Measurements from ENCODE around the gene ZBTB6. TPM values are rescaled to one million over a fixed set of nuclear protein-coding genes. Genes with fewer than 3 reads are reported as not detected.

Gene ZBTB6
- total RNA-seq, 1 donor from 2014 or later = 5.9 TPM

DNA sequence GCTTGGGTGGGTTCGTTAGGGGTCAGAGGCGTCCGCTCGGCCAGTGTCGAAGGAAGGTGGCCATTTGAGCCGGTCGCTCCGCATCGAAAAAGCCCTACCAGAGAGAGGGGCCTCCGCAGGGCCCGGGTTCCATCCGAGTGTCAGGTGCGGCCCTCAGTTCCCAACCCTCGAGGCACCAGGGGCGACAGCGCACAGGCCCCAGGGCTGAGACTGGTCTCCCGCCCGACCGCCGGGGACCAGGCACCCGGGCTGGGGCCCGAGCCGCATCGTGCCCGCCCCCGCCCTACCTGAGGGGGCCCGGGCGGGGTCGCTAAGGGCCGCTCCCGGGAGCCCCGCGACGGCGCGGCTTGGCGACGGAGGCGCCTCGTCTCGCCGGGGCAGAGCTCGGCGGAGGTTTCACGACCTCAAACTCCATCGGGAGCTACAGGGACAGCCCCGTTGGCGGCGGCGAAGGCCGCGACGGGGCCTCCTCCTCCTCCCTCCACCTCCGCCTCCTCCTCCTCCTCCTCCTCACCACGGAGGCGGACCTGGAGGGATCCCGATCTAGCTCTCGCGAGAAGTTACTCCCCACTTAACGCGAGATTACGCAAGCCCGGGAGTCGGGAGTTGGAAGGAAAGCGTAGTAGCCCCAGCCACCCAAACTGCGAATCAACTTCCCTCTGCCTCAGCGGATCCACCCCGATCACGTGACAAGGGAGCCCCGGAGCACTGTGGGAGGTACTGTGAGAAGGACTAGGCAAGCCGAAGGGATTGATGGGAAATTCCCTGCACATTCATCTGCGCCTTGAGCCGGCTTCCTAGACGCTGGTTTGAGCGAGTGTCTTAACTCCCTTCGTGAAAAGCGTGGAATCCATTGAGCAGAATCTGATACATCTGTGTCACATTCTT, 8.1 kb downstream of the ZBTB6 start, which contains the start of gene RC3H2:
Gene RC3H2 (minus strand): TSS at position 537 of the 888 bp plus-strand sequence. CDS start 7,850 bp downstream, outside the sequence.
- peak within 1 kb of the TSS; percentile 88 for H3K27ac ChIP-seq
- TF ChIP-seq POLR2AphosphoS5 (IDR thresholded peaks at IDR 0.05; ENCODE audit: insufficient read depth in 1 of 2, low read depth in 1 of 2) (peak; percentile 96 to 99), POLR2A (IDR thresholded peaks at IDR 0.05) (peak; percentile 46 to 95), CTCF (IDR thresholded peaks at IDR 0.05) (peak in 2 of 3 experiments; percentile 2 to 6)
- intact Hi-C loops (cut with DNase I) = no loop called here

GRCh38 chr9:122904466-122904822, 8.7 kb downstream of the ZBTB6 start:
- TF ChIP-seq CTCF (IDR thresholded peaks at IDR 0.05) = no peak
- TF ChIP-seq POLR2AphosphoS5 (IDR thresholded peaks at IDR 0.05; ENCODE audit: insufficient read depth in 1 of 2, low read depth in 1 of 2) = no peak
- no peak for TF ChIP-seq POLR2A (IDR thresholded peaks at IDR 0.05)
- Histone ChIP-seq H3K9me3 (no peaks in the 10 kb centered on the region), H3K27me3 (no peaks in the 10 kb centered on the region), H3K27ac (peak overlapping the region; percentile 88), H3K36me3 (peaks cover 0 to 4% of the 10 kb centered on the region in 2 donors), H3K4me1 (peaks cover 41% of the 10 kb centered on the region), H3K4me3 (peak overlapping the region; percentile 66 to 76)
- intact Hi-C loops (cut with DNase I) = no loop called here
- no peak for DNase-seq (ENCODE audit: extremely low spot score in 2 of 2)

More for the DNA sequence above, 8.1 kb downstream of the ZBTB6 start, which contains the start of gene RC3H2:
- DNase-seq (ENCODE audit: extremely low spot score in 2 of 2) = peak; percentile 98 to 100
- Histone ChIP-seq H3K4me3 (peak within 1 kb of the TSS; percentile 66 to 76), H3K27me3 (no peaks in the 10 kb centered on the region), H3K9me3 (no peaks in the 10 kb centered on the region), H3K36me3 (peaks cover 0 to 10% of the 10 kb centered on the region in 2 donors), H3K4me1 (peaks cover 35% of the 10 kb centered on the region)

DNA sequence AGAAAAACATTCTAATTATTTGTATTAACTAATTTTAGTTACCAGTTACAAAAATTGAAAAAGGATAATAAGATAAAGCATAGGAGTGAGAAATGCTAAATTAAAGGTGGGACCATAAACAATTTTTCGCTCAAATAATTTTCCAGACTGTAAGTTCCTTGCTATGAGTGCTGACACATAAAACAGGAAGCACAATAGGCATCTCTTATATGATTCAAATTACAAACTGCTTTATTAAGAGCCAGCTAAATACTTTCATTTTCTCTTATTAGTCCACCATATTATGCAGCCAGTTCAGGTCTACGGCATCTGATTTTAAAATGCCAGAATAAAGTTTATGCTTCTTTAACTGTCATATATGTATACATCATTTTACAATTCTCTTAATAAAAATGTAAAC, 12.3 kb downstream of the ZBTB6 start:
- Histone ChIP-seq H3K27ac (no peak overlapping the region), H3K27me3 (no peaks in the 10 kb centered on the region), H3K9me3 (no peaks in the 10 kb centered on the region), H3K36me3 (peaks cover 0 to 8% of the 10 kb centered on the region in 2 donors), H3K4me1 (peaks cover 47% of the 10 kb centered on the region), H3K4me3 (no peak overlapping the region)
- DNase-seq (ENCODE audit: extremely low spot score in 2 of 2) = no peak
- TF ChIP-seq POLR2A (IDR thresholded peaks at IDR 0.05) = no peak
- TF ChIP-seq CTCF (IDR thresholded peaks at IDR 0.05) = no peak
- TF ChIP-seq POLR2AphosphoS5 (IDR thresholded peaks at IDR 0.05; ENCODE audit: insufficient read depth in 1 of 2, low read depth in 1 of 2) = no peak
- intact Hi-C loops (cut with DNase I) = no loop called here

- H3K4me3 ChIP-seq = no peak overlapping the region
- intact Hi-C loops (cut with DNase I) = no loop called here
- no peak for DNase-seq (ENCODE audit: extremely low spot score in 2 of 2)
- no peaks in the 10 kb centered on the region for H3K9me3 ChIP-seq
- H3K4me1 ChIP-seq = peaks cover 31% of the 10 kb centered on the region
- TF ChIP-seq POLR2AphosphoS5 (IDR thresholded peaks at IDR 0.05; ENCODE audit: insufficient read depth in 1 of 2, low read depth in 1 of 2) = no peak
- no peak for TF ChIP-seq CTCF (IDR thresholded peaks at IDR 0.05)
- TF ChIP-seq POLR2A (IDR thresholded peaks at IDR 0.05) = no peak
- peaks cover 0 to 12% of the 10 kb centered on the region in 2 donors for H3K36me3 ChIP-seq
- no peaks in the 10 kb centered on the region for H3K27me3 ChIP-seq
- H3K27ac ChIP-seq = no peak overlapping the region
Observed at GRCh38 chr9:122897969-122898368, 15.2 kb downstream of the ZBTB6 start.

DNA sequence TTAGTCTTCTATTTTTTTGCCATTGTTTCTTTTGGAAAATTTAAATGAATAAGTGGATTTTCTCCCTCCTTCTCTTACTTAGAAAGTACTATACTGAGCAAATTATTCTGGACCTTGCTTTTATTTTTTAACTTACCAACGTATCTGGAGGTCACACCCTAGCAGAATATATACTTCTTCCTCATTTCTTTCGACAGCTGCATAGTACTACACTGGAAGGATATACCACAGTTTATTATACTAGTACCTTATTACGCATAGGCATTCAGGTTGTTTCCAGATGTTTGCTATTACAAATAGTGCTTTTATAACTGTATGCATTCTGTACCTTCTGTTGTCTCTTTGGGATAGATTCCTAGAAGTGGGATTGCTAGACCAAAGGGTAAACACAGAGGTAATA, 24.6 kb downstream of the ZBTB6 start:
- Histone ChIP-seq H3K4me1 (no peaks in the 10 kb centered on the region), H3K4me3 (no peak overlapping the region), H3K9me3 (no peaks in the 10 kb centered on the region), H3K27me3 (no peaks in the 10 kb centered on the region), H3K36me3 (peaks cover 0 to 49% of the 10 kb centered on the region in 2 donors), H3K27ac (no peak overlapping the region)
- intact Hi-C loops (cut with DNase I) = no loop called here
- DNase-seq (ENCODE audit: extremely low spot score in 2 of 2) = no peak
- TF ChIP-seq CTCF (IDR thresholded peaks at IDR 0.05) (no peak), POLR2AphosphoS5 (IDR thresholded peaks at IDR 0.05; ENCODE audit: insufficient read depth in 1 of 2, low read depth in 1 of 2) (no peak), POLR2A (IDR thresholded peaks at IDR 0.05) (no peak)
